ENCODE measurements around the gene DIPK2B.

DNA sequence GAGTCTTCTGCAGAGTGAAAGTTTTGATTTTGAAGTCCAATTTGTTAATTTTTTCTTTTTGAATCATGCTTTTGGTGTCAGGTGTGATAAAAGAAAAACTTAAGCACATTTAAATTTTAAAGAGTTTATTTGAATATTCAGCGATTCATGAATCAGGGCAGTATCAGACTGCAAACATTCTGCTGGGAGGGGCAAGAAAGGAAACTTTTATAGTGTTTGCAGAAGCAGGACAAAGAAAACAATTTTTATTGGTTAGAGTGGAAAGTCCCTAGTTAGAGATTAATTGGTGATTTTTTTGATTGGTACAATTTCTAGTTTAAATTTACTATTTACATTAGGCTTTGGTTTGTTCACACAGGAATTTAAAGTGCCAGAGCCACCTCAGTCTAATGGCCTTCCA lies 1.5 kb upstream of the DIPK2B start:
- TF ChIP-seq, protein P1, sequence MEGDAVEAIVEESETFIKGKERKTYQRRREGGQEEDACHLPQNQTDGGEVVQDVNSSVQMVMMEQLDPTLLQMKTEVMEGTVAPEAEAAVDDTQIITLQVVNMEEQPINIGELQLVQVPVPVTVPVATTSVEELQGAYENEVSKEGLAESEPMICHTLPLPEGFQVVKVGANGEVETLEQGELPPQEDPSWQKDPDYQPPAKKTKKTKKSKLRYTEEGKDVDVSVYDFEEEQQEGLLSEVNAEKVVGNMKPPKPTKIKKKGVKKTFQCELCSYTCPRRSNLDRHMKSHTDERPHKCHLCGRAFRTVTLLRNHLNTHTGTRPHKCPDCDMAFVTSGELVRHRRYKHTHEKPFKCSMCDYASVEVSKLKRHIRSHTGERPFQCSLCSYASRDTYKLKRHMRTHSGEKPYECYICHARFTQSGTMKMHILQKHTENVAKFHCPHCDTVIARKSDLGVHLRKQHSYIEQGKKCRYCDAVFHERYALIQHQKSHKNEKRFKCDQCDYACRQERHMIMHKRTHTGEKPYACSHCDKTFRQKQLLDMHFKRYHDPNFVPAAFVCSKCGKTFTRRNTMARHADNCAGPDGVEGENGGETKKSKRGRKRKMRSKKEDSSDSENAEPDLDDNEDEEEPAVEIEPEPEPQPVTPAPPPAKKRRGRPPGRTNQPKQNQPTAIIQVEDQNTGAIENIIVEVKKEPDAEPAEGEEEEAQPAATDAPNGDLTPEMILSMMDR (IDR thresholded peaks at IDR 0.05; ENCODE audit: low read depth, low read length, missing input control) = no peak
- TF ChIP-seq, protein P2, sequence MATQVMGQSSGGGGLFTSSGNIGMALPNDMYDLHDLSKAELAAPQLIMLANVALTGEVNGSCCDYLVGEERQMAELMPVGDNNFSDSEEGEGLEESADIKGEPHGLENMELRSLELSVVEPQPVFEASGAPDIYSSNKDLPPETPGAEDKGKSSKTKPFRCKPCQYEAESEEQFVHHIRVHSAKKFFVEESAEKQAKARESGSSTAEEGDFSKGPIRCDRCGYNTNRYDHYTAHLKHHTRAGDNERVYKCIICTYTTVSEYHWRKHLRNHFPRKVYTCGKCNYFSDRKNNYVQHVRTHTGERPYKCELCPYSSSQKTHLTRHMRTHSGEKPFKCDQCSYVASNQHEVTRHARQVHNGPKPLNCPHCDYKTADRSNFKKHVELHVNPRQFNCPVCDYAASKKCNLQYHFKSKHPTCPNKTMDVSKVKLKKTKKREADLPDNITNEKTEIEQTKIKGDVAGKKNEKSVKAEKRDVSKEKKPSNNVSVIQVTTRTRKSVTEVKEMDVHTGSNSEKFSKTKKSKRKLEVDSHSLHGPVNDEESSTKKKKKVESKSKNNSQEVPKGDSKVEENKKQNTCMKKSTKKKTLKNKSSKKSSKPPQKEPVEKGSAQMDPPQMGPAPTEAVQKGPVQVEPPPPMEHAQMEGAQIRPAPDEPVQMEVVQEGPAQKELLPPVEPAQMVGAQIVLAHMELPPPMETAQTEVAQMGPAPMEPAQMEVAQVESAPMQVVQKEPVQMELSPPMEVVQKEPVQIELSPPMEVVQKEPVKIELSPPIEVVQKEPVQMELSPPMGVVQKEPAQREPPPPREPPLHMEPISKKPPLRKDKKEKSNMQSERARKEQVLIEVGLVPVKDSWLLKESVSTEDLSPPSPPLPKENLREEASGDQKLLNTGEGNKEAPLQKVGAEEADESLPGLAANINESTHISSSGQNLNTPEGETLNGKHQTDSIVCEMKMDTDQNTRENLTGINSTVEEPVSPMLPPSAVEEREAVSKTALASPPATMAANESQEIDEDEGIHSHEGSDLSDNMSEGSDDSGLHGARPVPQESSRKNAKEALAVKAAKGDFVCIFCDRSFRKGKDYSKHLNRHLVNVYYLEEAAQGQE (IDR thresholded peaks at IDR 0.05) = no peak
- TF ChIP-seq SP1 (IDR thresholded peaks at IDR 0.05) (no peak), HNF4G (IDR thresholded peaks at IDR 0.05) (no peak), JUND (IDR thresholded peaks at IDR 0.05) (no peak), EGR1 (IDR thresholded peaks at IDR 0.05; ENCODE audit: low read depth in 2 of 2) (no peak)
- TF ChIP-seq, protein P3, sequence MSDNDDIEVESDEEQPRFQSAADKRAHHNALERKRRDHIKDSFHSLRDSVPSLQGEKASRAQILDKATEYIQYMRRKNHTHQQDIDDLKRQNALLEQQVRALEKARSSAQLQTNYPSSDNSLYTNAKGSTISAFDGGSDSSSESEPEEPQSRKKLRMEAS (IDR thresholded peaks at IDR 0.05) = no peak
- TF ChIP-seq, protein P4, sequence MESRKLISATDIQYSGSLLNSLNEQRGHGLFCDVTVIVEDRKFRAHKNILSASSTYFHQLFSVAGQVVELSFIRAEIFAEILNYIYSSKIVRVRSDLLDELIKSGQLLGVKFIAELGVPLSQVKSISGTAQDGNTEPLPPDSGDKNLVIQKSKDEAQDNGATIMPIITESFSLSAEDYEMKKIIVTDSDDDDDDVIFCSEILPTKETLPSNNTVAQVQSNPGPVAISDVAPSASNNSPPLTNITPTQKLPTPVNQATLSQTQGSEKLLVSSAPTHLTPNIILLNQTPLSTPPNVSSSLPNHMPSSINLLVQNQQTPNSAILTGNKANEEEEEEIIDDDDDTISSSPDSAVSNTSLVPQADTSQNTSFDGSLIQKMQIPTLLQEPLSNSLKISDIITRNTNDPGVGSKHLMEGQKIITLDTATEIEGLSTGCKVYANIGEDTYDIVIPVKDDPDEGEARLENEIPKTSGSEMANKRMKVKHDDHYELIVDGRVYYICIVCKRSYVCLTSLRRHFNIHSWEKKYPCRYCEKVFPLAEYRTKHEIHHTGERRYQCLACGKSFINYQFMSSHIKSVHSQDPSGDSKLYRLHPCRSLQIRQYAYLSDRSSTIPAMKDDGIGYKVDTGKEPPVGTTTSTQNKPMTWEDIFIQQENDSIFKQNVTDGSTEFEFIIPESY (IDR thresholded peaks at IDR 0.05) = no peak
